ENCODE data around the gene HPCAL4.

The HPCAL4 gene

GRCh38 chr1:39649636-39650185, 41.5 kb downstream of the HPCAL4 start:
- no peak for DNase-seq (ENCODE audit: low spot score)

GRCh38 chr1:39648496-39648895, 42.7 kb downstream of the HPCAL4 start:
- no peak for DNase-seq (ENCODE audit: low spot score)

DNA sequence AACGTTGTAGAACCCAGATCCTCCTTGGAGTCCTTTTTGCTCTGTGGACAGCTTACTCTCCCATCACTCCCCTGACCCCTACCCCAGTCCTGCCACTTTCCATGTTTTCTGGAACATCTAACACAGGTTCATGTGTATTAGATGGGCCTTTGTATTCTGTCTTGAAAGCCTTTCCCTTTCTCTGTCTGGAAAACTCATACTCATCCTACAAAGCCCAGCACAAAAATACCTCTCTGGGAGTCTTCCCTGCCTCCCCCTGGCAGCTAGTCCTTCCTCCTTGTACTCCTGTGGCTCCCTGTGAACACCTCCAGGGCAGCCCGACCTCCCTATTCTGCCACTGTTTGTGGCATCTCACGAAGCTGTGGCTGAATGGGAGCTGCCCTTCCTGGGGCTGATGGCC, 44.0 kb downstream of the HPCAL4 start:
- DNase-seq (ENCODE audit: low spot score) = no peak

- peak; percentile 84 for DNase-seq (ENCODE audit: low spot score)
Observed at GRCh38 chr1:39646232-39647081, 44.8 kb downstream of the HPCAL4 start.

GRCh38 chr1:39645411-39646043, 45.7 kb downstream of the HPCAL4 start:
- DNase-seq (ENCODE audit: low spot score) = no peak

DNA sequence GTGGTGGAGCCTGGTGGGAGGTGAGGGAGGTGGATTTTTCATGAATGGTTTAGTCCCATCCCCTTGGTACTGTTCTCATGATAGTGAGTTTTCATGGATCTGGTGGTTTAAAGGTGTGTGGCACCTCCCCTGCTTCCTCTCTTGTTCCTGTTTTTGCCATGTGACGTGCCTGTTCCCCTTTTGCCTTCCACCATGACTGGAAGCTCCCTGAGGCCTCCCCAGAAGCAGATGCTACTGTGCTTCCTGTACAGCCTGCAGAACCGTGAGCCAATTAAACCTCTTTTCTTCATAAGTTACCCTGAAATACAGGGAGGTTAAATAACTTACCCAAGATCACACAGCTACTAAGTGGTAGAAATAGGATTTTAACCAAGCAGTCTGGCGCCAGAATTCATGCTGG, 47.5 kb downstream of the HPCAL4 start:
- no peak for DNase-seq (ENCODE audit: low spot score)

GRCh38 chr1:39642796-39643195, 48.4 kb downstream of the HPCAL4 start:
- peak; percentile 67 for DNase-seq (ENCODE audit: low spot score)

DNA sequence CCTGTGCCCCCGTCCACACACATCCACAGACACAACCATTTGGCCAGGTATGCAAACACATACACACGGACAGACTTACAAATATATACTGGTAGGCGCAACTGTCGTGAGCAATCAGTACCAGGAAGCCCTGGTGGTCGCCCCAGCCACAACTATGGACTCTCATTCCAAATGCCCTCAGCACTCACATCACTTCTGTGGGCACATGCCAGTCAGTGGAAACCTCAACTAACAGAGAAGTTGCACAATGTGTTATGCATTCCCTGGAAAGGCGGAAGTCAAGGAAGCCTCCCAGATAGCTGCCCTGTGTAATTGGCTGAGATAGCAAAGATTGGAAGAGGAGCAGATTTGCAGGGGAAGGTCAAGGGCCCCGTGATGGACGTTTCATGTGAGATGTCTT, 50.4 kb downstream of the HPCAL4 start:
- DNase-seq (ENCODE audit: low spot score) = no peak

DNA sequence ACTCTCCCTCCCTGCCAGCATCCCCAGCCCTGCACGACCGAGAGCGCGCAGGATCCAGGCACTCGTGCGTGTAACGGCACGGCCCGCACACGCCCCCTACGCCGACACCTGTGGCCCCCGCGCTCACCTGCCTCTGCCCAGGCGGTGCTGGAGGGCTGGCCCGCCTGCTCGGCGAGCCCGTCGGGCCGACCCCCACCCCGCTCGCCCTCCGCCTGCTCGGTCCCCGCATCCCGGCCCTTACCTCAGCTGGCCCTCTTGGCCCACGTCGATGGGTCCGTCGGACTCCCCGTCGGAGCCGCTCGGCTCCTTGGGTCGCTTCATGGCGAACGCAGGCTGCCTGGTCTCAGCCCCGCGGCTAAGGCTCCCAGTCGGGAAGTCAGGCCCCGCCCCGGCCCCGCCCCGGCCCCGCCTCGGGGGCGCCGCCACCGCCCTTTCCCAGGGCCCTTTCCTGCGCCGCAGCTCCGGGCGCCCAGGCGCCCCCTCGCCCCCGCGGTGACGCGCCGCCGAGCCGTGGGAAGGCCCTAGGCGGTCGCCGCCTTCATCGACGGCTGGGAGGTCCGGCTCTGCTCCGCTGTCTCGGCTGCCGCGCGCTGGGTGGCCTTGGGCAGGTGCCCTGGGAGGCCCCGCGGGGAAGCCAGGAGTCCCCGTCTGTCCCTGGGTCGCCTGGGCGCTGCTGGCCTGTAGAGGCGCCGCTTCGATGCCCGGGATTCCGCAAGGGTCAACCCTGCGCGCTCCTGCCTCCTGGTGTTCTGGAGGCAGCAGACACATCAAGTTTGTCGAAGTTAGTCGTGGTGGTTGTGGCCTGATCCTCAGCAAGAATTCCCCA, 51.7 kb downstream of the HPCAL4 start, which contains the start of gene HEYL:
Gene HEYL, minus strand, starts transcription at position 339 of the 826 bp plus-strand sequence. Its CDS starts 18 bp downstream, at position 321.
- peak; percentile 65 for DNase-seq (ENCODE audit: low spot score)

DNA sequence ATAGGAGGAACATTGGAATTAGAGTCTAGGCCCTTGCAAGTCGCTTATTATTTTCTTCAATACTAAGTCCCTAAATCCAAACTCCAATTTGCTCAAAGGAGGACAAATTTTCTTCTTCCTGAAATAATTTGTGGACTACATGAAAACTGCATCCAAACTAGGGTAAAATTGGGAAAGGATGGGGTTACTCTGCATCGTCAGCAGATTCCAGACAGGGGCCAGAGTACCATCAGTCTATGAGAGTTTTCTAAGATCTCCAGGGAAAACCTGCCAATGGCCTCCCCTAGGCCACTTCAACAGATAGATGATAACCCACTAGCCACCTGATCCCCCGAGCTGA, 52.3 kb downstream of the HPCAL4 start:
- no peak for DNase-seq (ENCODE audit: low spot score)

DNA sequence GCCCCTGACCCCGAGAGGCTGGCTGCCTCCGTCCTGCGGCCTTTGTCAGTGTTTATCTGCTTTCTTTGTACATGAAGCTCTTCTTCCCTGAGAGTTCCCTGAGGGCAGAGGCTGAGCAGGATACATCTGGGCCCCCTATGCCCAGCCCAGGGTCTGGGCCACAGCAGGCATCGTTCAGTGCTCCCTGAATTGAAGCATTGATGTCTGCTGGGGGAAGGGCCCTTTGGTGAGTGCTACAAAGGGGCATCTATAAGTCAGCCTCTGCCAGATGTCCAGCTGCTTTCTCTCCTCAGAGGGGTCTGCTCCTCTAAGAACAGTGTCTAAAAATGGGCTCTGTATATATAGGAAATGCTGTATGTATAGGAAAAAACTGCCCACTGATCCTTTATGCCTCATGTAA, 53.9 kb downstream of the HPCAL4 start:
- DNase-seq (ENCODE audit: low spot score) = no peak

DNA sequence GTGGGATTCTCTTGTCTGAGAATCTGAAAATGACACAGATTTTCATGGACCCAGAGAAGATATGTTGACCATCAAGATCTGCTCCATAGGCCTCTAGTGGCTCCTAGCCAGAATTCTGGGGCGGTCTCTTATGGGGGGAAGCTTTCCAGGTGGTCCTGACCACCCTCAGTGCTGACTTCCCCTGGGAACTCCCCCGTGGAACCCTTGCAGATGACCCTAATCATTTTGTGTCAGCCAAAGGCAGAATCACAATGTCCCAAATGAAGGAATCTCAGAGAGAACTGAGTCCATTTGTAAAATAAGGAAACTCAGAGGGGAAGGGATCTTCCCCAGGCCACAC, 55.4 kb downstream of the HPCAL4 start:
- no peak for DNase-seq (ENCODE audit: low spot score)

DNA sequence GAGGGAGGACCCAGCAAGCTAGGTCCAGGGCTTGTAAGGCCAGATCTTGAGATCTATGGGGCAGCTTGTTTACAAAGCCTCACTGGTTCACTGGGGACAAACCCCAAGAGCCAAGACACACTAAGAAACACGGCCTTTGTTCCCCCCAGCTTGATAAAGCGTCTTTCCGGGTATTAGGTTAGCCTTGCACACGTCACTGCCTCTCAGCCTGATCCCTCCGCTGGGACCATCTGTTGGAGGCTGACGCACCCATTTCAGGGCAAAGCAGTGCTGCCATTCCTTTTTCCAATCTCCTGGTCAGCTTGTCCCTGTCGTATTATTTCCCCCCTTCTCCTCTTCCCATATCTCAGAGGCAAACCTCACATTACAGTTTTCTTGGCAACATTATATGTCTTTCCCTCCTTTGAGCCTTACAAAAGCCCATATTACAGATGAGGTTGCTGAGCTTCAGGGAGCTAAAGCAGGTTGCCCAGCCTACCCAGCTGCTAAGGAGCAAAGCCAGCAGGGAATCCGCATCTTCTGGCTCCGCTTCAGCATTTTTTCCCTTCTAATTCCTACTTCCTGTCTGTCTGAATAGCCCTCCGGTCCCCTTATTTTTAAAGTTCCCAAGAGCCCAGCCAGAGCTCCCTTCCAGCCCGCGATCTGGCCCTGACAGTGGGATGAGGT, 55.9 kb downstream of the HPCAL4 start:
- DNase-seq (ENCODE audit: low spot score) = no peak

GRCh38 chr1:39633422-39633821, 57.8 kb downstream of the HPCAL4 start:
- no peak for DNase-seq (ENCODE audit: low spot score)

- DNase-seq (ENCODE audit: low spot score) = peak; percentile 88
Observed at GRCh38 chr1:39632682-39633417, 58.4 kb downstream of the HPCAL4 start.

- DNase-seq (ENCODE audit: low spot score) = no peak
Observed at GRCh38 chr1:39632323-39632681, 58.9 kb downstream of the HPCAL4 start.

- no peak for DNase-seq (ENCODE audit: low spot score)
Observed at GRCh38 chr1:39631361-39632322, 59.6 kb downstream of the HPCAL4 start.

DNA sequence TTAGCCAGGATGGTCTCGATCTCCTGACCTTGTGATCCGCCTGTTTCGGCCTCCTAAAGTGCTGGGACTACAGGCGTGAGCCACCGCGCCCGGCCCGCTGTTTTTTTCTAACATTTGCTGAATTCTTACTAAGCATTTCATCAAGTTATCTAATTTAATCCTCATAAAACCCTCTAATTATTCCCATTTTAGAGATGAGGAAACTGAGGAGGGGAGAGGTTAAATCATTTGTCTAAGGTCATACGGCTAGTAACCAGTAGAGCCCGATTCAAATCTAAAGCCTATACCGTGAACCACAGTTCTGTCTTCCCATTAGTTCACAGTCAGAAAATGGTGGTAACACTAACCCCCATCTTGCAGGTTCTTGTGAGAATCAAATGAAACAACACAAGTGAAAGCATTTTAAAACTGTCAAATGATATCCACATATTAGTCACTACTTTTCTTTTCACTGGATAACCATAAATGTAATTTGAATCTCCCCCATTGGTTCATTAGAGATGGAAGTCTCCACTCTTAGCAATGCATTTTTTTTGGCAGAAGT, 62.4 kb downstream of the HPCAL4 start:
- DNase-seq (ENCODE audit: low spot score) = no peak

All from AG08395 (cell line).